Measurements from ENCODE around the gene CENPP.

CENPP gene

GRCh38 chr9:92483627-92484545 lies 158.1 kb downstream of the CENPP start:
- FAIRE-seq = no peak

GRCh38 chr9:92484563-92484962 lies 158.8 kb downstream of the CENPP start:
- no peak for FAIRE-seq

- no peak for FAIRE-seq
Observed at GRCh38 chr9:92486371-92486770, 160.6 kb downstream of the CENPP start.

GRCh38 chr9:92488681-92489550 lies 163.2 kb downstream of the CENPP start:
- FAIRE-seq = no peak

GRCh38 chr9:92492781-92493401 lies 167.1 kb downstream of the CENPP start:
- FAIRE-seq = no peak

GRCh38 chr9:92493749-92494387 lies 168.1 kb downstream of the CENPP start:
- no peak for FAIRE-seq

GRCh38 chr9:92494856-92495255 lies 169.1 kb downstream of the CENPP start:
- FAIRE-seq = no peak

- FAIRE-seq = no peak
Observed at GRCh38 chr9:92496396-92497176, 170.8 kb downstream of the CENPP start.

- FAIRE-seq = no peak
Observed at GRCh38 chr9:92499701-92500100, 173.9 kb downstream of the CENPP start.

- no peak for FAIRE-seq
Observed at GRCh38 chr9:92500725-92501124, 175.0 kb downstream of the CENPP start.

GRCh38 chr9:92501671-92502393 lies 176.1 kb downstream of the CENPP start:
- FAIRE-seq = no peak

GRCh38 chr9:92503156-92503555 lies 177.4 kb downstream of the CENPP start:
- no peak for FAIRE-seq

- FAIRE-seq = no peak
Observed at GRCh38 chr9:92504881-92505280, 179.1 kb downstream of the CENPP start.

GRCh38 chr9:92506184-92506857 lies 180.6 kb downstream of the CENPP start:
- FAIRE-seq = no peak

- FAIRE-seq = no peak
Observed at GRCh38 chr9:92507005-92507404, 181.3 kb downstream of the CENPP start.

- no peak for FAIRE-seq
Observed at GRCh38 chr9:92507496-92507895, 181.7 kb downstream of the CENPP start.

- FAIRE-seq = no peak
Observed at GRCh38 chr9:92508018-92508820, 182.5 kb downstream of the CENPP start.

- FAIRE-seq = no peak
Observed at GRCh38 chr9:92509050-92509449, 183.3 kb downstream of the CENPP start.

- no peak for FAIRE-seq
Observed at GRCh38 chr9:92510747-92511146, 185.0 kb downstream of the CENPP start.

- no peak for FAIRE-seq
Observed at GRCh38 chr9:92512622-92513021, 186.9 kb downstream of the CENPP start.
